SU-DHL-6 (cell line): ENCODE measurements around the gene EED.

Experiments
- H2AFZ ChIP-seq: fragments of 200-600 bp; sonication (generic); 2 replicates; pipeline ENCODE4 v1.6.1; 2014; ENCODE audit warnings: low read depth, mild to moderate bottlenecking, moderate library complexity, mixed read lengths, antibody characterized with exemption, low read length; ENCODE audit not compliant: severe bottlenecking
- H3F3A ChIP-seq: fragments of 200-600 bp; shearing (Covaris generic); 2 replicates; pipeline ENCODE4 v1.6.0; 2016; ENCODE audit warnings: antibody characterized with exemption, mild to moderate bottlenecking; ENCODE audit not compliant: insufficient read depth
- H3K27ac ChIP-seq: fragments of 200-600 bp; sonication (generic); 2 replicates; pipeline ENCODE4 v1.5.1; 2016; ENCODE audit warnings: low read depth, mild to moderate bottlenecking, low read length, moderate library complexity, mixed read lengths
- H3K27me3 ChIP-seq: fragments of 200-600 bp; sonication (generic), shearing (Covaris generic); 2 replicates; pipeline ENCODE4 v1.6.0; 2014; ENCODE audit warnings: mild to moderate bottlenecking, low read length
- H3K36me3 ChIP-seq: fragments of 200-600 bp; sonication (generic); 2 replicates; pipeline ENCODE4 v1.6.1; 2014; ENCODE audit warnings: mild to moderate bottlenecking, low read length, mixed read lengths
- H3K4me2 ChIP-seq: fragments of 300-600, 200-600 bp; shearing (Covaris generic), sonication (generic); 2 replicates; pipeline ENCODE4 v1.6.0; 2014; ENCODE audit warnings: low read length, low read depth, mild to moderate bottlenecking; ENCODE audit not compliant: poor library complexity, severe bottlenecking
- H3K4me3 ChIP-seq: fragments of 200-600 bp; sonication (generic); 2 replicates; pipeline ENCODE4 v1.5.1; 2014; ENCODE audit warnings: antibody characterized with exemption, low read length, mild to moderate bottlenecking, mixed read lengths; ENCODE audit not compliant: insufficient read depth, poor library complexity, severe bottlenecking
- H3K79me2 ChIP-seq: fragments of 200-600 bp; sonication (generic); 2 replicates; pipeline ENCODE4 v1.6.1; 2014; ENCODE audit warnings: mild to moderate bottlenecking, low read length, moderate library complexity; ENCODE audit not compliant: insufficient read depth
- H3K9ac ChIP-seq: fragments of 200-600 bp; sonication (generic); 2 replicates; pipeline ENCODE4 v1.7.0; 2014; ENCODE audit warnings: mild to moderate bottlenecking, low read length
- H3K9me2 ChIP-seq: fragments of 200-600 bp; sonication (generic); replicated peaks from 2 replicates; pipeline ENCODE4 v1.6.1; 2014; ENCODE audit warnings: low read length; ENCODE audit not compliant: insufficient read depth
- H3K9me3 ChIP-seq: fragments of 200-600 bp; sonication (generic); 2 replicates; pipeline ENCODE4 v1.6.1; 2014; ENCODE audit warnings: low read length, mixed read lengths; ENCODE audit not compliant: insufficient read depth
- H4K20me1 ChIP-seq: fragments of 200-600 bp; sonication (generic); 2 replicates; pipeline ENCODE4 v1.6.1; 2014; ENCODE audit warnings: low read depth, mild to moderate bottlenecking, antibody characterized with exemption, low read length, moderate library complexity, mixed read lengths
- CTCF ChIP-seq: fragments of 200-600 bp; sonication (generic); IDR thresholded peaks from one replicate; pipeline ENCODE4 v1.5.1; 2017; ENCODE audit warnings: antibody characterized with exemption, mild to moderate bottlenecking, low read length, moderate library complexity; ENCODE audit not compliant: insufficient read depth, poor library complexity, severe bottlenecking
- EZH2phosphoT487 ChIP-seq: fragments of 200-600 bp; sonication (generic), shearing (Covaris generic); conservative IDR thresholded peaks from 2 replicates; pipeline ENCODE4 v1.6.1; 2018; ENCODE audit warnings: mild to moderate bottlenecking, antibody characterized with exemption, low read length, moderate library complexity, mixed read lengths

The EED gene

GRCh38 chr11:86244522-86245368, at the start of gene EED:
Gene EED (plus strand): TSS chr11:86244753. CDS start chr11:86245230, 477 bp downstream.
- no peaks in the 10 kb centered on the region for H3K27me3 ChIP-seq
- H3K9me3 ChIP-seq: no peaks in the 10 kb centered on the region
- peaks cover 16% of the 10 kb centered on the region; the same call in 1 of the 2 replicates for H3F3A ChIP-seq
- H3K27ac ChIP-seq: peak within 1 kb of the TSS; percentile 88
- peaks cover 14% of the 10 kb centered on the region; the same call in 1 of the 2 replicates for H4K20me1 ChIP-seq
- peak within 1 kb of the TSS; percentile 85 for H3K9ac ChIP-seq
- no peaks in the 10 kb centered on the region for H3K36me3 ChIP-seq
- H2AFZ ChIP-seq: peak within 1 kb of the TSS; percentile 73
- peak within 1 kb of the TSS; percentile 97 for H3K4me3 ChIP-seq
- H3K79me2 ChIP-seq: peaks cover 47% of the 10 kb centered on the region
- peak within 1 kb of the TSS; percentile 88 for H3K4me2 ChIP-seq
- TF ChIP-seq EZH2phosphoT487 (no peak), CTCF (no peak)
- H3K9me2 ChIP-seq: no peaks in the 10 kb centered on the region

DNA sequence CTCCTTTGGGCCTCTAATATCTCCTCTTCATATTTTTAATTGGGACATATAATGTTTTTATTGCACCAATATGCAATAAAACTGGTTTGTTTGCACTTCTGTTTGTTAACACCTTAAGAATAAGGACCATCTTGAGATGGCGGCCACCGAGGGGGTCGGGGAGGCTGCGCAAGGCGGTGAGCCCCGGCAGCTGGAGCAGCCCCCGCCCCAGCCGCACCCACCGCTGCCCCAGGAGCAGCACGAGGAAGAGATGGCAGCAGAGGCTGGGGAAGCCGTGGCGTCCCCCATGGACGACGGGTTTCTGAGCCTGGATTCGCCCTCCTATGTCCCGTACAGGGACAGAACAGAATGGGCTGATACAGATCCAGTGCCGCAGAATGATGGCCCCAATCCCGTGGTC, 49.6 kb upstream of the EED start:
- Histone ChIP-seq H3K36me3 (no peaks in the 10 kb centered on the region), H4K20me1 (no peaks in the 10 kb centered on the region), H3K4me3 (no peak overlapping the region), H3K9ac (no peak overlapping the region), H3K79me2 (no peaks in the 10 kb centered on the region), H3K9me2 (no peaks in the 10 kb centered on the region), H3K27ac (no peak overlapping the region), H3K4me2 (no peak overlapping the region), H3K9me3 (no peaks in the 10 kb centered on the region), H3K27me3 (no peaks in the 10 kb centered on the region), H2AFZ (no peak overlapping the region), H3F3A (peaks cover 18% of the 10 kb centered on the region)
- TF ChIP-seq CTCF (no peak), EZH2phosphoT487 (no peak)

DNA sequence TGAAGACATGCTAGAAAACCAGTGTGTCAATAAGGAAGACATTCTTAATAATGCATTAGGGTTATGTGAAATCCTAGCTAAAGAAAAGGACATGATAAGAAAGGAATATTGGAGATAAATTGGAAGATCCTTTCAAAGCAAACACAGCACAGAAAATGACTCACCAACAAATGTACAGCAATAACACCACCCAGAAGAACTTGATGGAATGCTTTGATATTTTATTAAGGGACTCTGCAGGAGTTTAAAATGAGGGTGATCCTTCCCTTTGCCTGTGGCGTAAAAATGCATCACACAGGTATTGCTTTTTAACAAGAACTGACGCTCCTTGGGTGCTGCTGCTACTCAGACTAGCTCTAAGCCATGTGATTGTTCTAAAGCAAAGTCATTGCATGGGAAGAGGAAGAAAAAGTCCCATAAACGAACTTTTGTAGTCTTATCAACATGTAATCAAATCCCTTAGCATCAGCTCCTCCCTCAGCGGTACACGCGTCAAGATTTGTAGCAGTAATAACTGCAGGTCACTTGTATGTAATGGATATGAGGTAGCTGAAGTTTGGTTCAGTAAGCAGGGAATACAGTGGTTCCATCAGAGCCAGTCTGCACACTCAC, 48.4 kb upstream of the EED start:
- Histone ChIP-seq H3K27me3 (no peaks in the 10 kb centered on the region), H3K36me3 (no peaks in the 10 kb centered on the region), H3K4me3 (no peak overlapping the region), H2AFZ (no peak overlapping the region), H3K9me2 (no peaks in the 10 kb centered on the region), H3K79me2 (no peaks in the 10 kb centered on the region), H3F3A (peaks cover 18% of the 10 kb centered on the region), H3K27ac (no peak overlapping the region), H3K4me2 (no peak overlapping the region), H4K20me1 (no peaks in the 10 kb centered on the region), H3K9me3 (no peaks in the 10 kb centered on the region), H3K9ac (no peak overlapping the region)
- no peak for TF ChIP-seq EZH2phosphoT487
- no peak for TF ChIP-seq CTCF
